ENCODE results near the gene TAF13. TPM values are rescaled to one million over a fixed set of nuclear protein-coding genes. Genes with fewer than 3 reads are reported as not detected.

TAF13 gene
- polyA plus RNA-seq, 1 experiment = 14.7 TPM

DNA sequence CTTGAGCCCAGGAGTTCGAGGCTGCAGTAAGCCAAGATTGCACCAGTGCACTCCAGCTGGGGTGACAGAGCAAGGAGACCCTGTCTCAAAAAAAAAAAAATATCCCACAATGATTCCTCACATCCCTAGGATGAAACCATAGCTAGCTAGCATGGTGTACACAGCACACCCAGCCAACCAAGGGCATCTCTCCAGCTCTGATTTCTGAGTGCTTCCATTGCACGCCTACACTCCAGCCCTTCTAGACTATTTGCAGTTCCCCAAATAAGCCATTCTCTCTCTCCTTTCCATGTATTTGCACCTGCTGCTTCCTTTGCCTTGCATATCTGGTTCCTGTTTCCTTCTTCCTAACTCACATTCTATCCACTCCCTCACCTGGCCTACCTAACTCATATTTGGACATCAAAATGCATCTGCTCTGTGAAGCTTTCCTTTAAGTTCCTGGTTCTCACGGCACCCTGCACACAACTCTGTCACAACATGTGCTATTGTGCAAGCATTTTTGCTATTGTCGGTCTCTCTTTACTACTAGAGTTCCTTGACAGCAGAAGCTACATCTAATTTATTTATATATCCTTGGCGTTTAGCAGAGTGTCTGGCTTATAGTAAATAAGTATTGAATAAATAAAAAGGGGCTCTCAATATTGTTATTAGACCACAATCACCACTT lies 35.7 kb upstream of the TAF13 start:
- CTCF ChIA-PET = interaction anchor here (0.7 to 7.7 kb wide), 11 partner anchors 10 to 191 kb away, joined by 3 to 51 read pairs (median 5); partner anchors contain the start of gene TMEM167B
- POLR2A ChIA-PET = no interaction called here
- no peak for DNase-seq (ENCODE audit: low read depth)
- Histone ChIP-seq H3K4me3 (ENCODE audit: low read depth, low read length) (no peak overlapping the region), H3K36me3 (ENCODE audit: control insufficient read depth, insufficient read depth, low read length) (no peaks in the 10 kb centered on the region), H3K27me3 (ENCODE audit: control insufficient read depth, insufficient read depth, low read length) (peaks cover 24% of the 10 kb centered on the region)
- TF ChIP-seq, protein P1, sequence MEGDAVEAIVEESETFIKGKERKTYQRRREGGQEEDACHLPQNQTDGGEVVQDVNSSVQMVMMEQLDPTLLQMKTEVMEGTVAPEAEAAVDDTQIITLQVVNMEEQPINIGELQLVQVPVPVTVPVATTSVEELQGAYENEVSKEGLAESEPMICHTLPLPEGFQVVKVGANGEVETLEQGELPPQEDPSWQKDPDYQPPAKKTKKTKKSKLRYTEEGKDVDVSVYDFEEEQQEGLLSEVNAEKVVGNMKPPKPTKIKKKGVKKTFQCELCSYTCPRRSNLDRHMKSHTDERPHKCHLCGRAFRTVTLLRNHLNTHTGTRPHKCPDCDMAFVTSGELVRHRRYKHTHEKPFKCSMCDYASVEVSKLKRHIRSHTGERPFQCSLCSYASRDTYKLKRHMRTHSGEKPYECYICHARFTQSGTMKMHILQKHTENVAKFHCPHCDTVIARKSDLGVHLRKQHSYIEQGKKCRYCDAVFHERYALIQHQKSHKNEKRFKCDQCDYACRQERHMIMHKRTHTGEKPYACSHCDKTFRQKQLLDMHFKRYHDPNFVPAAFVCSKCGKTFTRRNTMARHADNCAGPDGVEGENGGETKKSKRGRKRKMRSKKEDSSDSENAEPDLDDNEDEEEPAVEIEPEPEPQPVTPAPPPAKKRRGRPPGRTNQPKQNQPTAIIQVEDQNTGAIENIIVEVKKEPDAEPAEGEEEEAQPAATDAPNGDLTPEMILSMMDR (IDR thresholded peaks at IDR 0.05; ENCODE audit: insufficient read depth, low read depth, low read length) = no peak

GRCh38 chr1:109109906-109110305 lies 34.1 kb upstream of the TAF13 start:
- Histone ChIP-seq H3K27me3 (ENCODE audit: control insufficient read depth, insufficient read depth, low read length) (peaks cover 18% of the 10 kb centered on the region), H3K36me3 (ENCODE audit: control insufficient read depth, insufficient read depth, low read length) (no peaks in the 10 kb centered on the region), H3K4me3 (ENCODE audit: low read depth, low read length) (no peak overlapping the region)
- no peak for DNase-seq (ENCODE audit: low read depth)
- POLR2A ChIA-PET = no interaction called here
- CTCF ChIA-PET = interaction anchor here (1.1 to 7.7 kb wide), 3 partner anchors 8 to 281 kb away, joined by 3 to 51 read pairs (median 5); no protein-coding TSS in a partner anchor
- TF ChIP-seq, protein P1 (IDR thresholded peaks at IDR 0.05; ENCODE audit: insufficient read depth, low read depth, low read length) = no peak

GRCh38 chr1:109107785-109108184 lies 32.0 kb upstream of the TAF13 start:
- CTCF ChIA-PET = no interaction called here

DNA sequence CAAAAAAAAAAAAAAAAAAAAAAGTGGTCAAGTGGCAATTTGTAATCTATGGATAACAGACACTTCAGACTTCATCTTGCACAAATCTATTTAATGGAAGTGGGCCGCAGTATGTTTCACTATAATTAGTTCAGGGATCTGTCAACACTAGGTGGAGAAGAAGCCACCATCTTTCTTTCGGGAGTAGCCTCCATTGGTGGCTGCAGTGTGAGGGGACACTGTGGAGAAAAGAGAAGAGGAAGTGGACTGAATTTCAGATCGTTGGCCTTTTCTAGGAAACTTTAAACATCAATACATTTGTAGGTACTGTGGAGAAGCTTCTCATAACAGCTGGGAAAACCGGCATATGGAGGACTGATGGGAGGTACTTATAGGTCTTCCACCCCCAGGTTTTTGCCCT lies 30.1 kb upstream of the TAF13 start:
- Histone ChIP-seq H3K36me3 (ENCODE audit: control insufficient read depth, insufficient read depth, low read length) (no peaks in the 10 kb centered on the region), H3K4me3 (ENCODE audit: low read depth, low read length) (no peak overlapping the region), H3K27me3 (ENCODE audit: control insufficient read depth, insufficient read depth, low read length) (peaks cover 3% of the 10 kb centered on the region)
- CTCF ChIA-PET = no interaction called here
- no peak for DNase-seq (ENCODE audit: low read depth)
- TF ChIP-seq, protein P1 (IDR thresholded peaks at IDR 0.05; ENCODE audit: insufficient read depth, low read depth, low read length) = no peak
- POLR2A ChIA-PET = no interaction called here

More at GRCh38 chr1:109107785-109108184, 32.0 kb upstream of the TAF13 start:
- TF ChIP-seq, protein P1 (IDR thresholded peaks at IDR 0.05; ENCODE audit: insufficient read depth, low read depth, low read length) = no peak
- no peak for DNase-seq (ENCODE audit: low read depth)
- H3K4me3 ChIP-seq (ENCODE audit: low read depth, low read length) = no peak overlapping the region
- H3K36me3 ChIP-seq (ENCODE audit: control insufficient read depth, insufficient read depth, low read length) = no peaks in the 10 kb centered on the region
- POLR2A ChIA-PET = no interaction called here
- H3K27me3 ChIP-seq (ENCODE audit: control insufficient read depth, insufficient read depth, low read length) = peaks cover 7% of the 10 kb centered on the region

DNA sequence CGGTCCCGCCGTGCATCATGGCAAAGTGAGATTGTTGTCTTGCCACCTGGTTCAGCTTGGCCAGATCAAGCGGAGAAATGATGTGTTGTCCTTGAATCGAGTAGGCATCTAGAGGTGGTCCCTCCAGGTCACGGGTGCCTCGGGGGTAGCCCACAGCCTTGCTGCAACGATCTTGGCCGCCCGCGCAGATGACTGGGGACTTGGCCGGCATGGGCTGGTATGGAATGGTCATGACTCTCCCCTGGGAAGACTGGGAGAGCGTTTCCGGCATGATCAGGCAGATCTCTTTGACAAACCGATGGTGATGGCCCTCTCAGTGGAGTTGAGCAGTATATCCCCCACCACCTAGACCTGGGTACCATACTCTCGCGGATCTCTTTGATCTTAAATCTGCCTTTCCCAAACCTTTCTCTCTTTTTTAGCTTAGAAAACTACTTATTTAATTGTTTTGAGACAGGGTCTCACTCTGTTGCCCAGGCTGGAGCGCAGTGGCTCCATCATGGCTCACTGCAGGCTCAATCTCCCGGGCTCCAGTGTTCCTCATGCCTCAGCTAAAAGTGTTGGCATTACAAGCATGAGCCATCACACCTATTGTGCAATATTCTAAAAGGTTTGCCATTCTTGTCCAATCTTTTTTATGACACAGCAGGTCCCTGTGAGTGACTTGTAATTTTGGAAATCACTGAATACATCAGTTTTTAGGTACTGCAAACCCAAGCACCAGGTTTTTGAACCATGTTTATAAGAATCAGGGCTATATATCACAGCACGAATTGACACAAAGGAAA lies 28.8 kb upstream of the TAF13 start:
- TF ChIP-seq, protein P1 (IDR thresholded peaks at IDR 0.05; ENCODE audit: insufficient read depth, low read depth, low read length) = no peak
- Histone ChIP-seq H3K36me3 (ENCODE audit: control insufficient read depth, insufficient read depth, low read length) (no peaks in the 10 kb centered on the region), H3K4me3 (ENCODE audit: low read depth, low read length) (no peak overlapping the region), H3K27me3 (ENCODE audit: control insufficient read depth, insufficient read depth, low read length) (no peaks in the 10 kb centered on the region; the same call in 1 of the 2 replicates)
- CTCF ChIA-PET = interaction anchor here (6.2 kb wide), 1 partner anchor 7 kb away, joined by 51 read pairs; the partner anchor contains the start of gene ELAPOR1
- POLR2A ChIA-PET = no interaction called here
- no peak for DNase-seq (ENCODE audit: low read depth)
